GM12878 (cell line): ENCODE data around the gene CELSR3.

ENCODE experiments used
- ASH2L ChIP-seq: fragments of 300-600, 200-600 bp; sonication (generic); IDR thresholded peaks from 2 replicates; pipeline ENCODE4 v1.6.1; 2017; ENCODE audit warnings: low read depth, mild to moderate bottlenecking, borderline replicate concordance
- CTCF ChIP-seq, 3 experiments: IDR thresholded peaks in 2 of 3; conservative IDR thresholded peaks in 1 of 3; 2 replicates each; pipeline ENCODE4 v1.5.1; 2011; ENCODE audit warnings: low read depth in 3 of 3, low read length in 3 of 3, mild to moderate bottlenecking in 3 of 3, control low read depth in 2 of 3, moderate library complexity in 2 of 3, inconsistent platforms in 1 of 3, mixed read lengths in 1 of 3; ENCODE audit not compliant: control insufficient read depth in 2 of 3, insufficient read depth in 1 of 3; ENCODE audit errors: extremely low read depth in 1 of 3
- EP300 ChIP-seq, 2 experiments: fragments of 150-350 bp in 1 of 2; IDR thresholded peaks; 2 replicates each; pipeline ENCODE4 v1.6.1; 2011 to 2012; ENCODE audit warnings: low read depth in 2 of 2, low read length in 2 of 2, borderline replicate concordance in 1 of 2, improper control_type of control experiment in 1 of 2, inconsistent platforms in 1 of 2; ENCODE audit not compliant: control insufficient read depth in 1 of 2
- ESRRA ChIP-seq: IDR thresholded peaks from 2 replicates; pipeline ENCODE4 v1.6.1; 2012; ENCODE audit warnings: mild to moderate bottlenecking, low read length, improper control_type of control experiment
- EZH2 ChIP-seq: IDR thresholded peaks from 2 replicates; pipeline ENCODE4 v1.6.1; 2012; ENCODE audit warnings: low read depth, mild to moderate bottlenecking, control low read depth, inconsistent platforms, low read length, borderline replicate concordance; ENCODE audit not compliant: control insufficient read depth
- PML ChIP-seq: IDR thresholded peaks from 2 replicates; pipeline ENCODE4 v1.6.1; 2012; ENCODE audit warnings: low read length, inconsistent platforms
- POLR2AphosphoS5 ChIP-seq: IDR thresholded peaks from 2 replicates; pipeline ENCODE4 v1.6.1; 2011; ENCODE audit warnings: mild to moderate bottlenecking, low read length, inconsistent platforms
- RCOR1 ChIP-seq: conservative IDR thresholded peaks from 2 replicates; pipeline ENCODE4 v1.6.1; 2012; ENCODE audit warnings: low read depth, low read length, improper control_type of control experiment
- SUZ12 ChIP-seq: fragments of 200-600 bp; sonication (generic); IDR thresholded peaks from one replicate; pipeline ENCODE4 v1.6.1; 2018; ENCODE audit warnings: antibody characterized with exemption, mild to moderate bottlenecking; ENCODE audit not compliant: unreplicated experiment
- ZNF274 ChIP-seq: IDR thresholded peaks from one replicate; pipeline ENCODE4 v1.8.0; 2011; ENCODE audit not compliant: insufficient read length, insufficient read depth
- TF ChIP-seq, protein P1 (sequence below): IDR thresholded peaks from 2 replicates; pipeline ENCODE4 v1.6.1; 2012; ENCODE audit warnings: mild to moderate bottlenecking, low read depth, low read length
- TF ChIP-seq, protein P2 (sequence below): fragments of 450-650 bp; formaldehyde crosslinking; IDR thresholded peaks from 2 replicates; pipeline ENCODE4 v1.4.0; 2022; ENCODE audit warnings: mild to moderate bottlenecking, moderate library complexity
- TF ChIP-seq, protein P3 (sequence below): fragments of 450-650 bp; IDR thresholded peaks from 2 replicates; pipeline ENCODE4 v1.6.1; 2017; ENCODE audit warnings: mild to moderate bottlenecking, moderate library complexity

DNA sequence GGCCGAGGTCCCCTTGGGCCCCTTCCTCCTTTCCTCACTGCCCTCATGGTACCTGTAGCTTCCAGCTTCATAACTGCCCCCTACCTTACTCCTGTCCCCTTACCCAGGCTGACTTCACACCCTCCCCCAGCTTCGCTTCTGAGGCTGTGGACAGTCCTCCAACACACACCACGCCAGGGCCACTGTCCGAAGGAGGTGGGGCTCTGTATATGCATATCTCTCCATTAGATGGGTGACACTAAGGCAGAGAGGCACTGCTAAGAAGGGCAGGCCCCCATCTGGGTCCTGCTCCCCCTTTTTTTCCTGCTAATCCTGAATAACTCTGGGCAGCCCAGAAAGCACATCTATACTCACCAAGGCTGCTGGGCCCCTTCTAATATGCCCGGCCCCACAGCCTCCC is 66.5 kb downstream of the CELSR3 start:
- TF ChIP-seq ASH2L (no peak), POLR2AphosphoS5 (no peak; the same call in 1 of the 2 replicates), CTCF (IDR thresholded peaks at IDR 0.05 in 2 of 3, conservative IDR thresholded peaks at IDR 0.05 in 1 of 3; ENCODE audit: control insufficient read depth in 2 of 3, extremely low read depth in 1 of 3, insufficient read depth in 1 of 3, low read depth in 3 of 3, low read length in 3 of 3) (no peak), ESRRA (no peak), PML (no peak), EP300 (IDR thresholded peaks at IDR 0.05; ENCODE audit: borderline replicate concordance in 1 of 2, control insufficient read depth in 1 of 2, low read depth in 2 of 2, low read length in 2 of 2) (no peak), ZNF274 (no peak), SUZ12 (no peak), RCOR1 (no peak), EZH2 (no peak)
- TF ChIP-seq, protein P1, sequence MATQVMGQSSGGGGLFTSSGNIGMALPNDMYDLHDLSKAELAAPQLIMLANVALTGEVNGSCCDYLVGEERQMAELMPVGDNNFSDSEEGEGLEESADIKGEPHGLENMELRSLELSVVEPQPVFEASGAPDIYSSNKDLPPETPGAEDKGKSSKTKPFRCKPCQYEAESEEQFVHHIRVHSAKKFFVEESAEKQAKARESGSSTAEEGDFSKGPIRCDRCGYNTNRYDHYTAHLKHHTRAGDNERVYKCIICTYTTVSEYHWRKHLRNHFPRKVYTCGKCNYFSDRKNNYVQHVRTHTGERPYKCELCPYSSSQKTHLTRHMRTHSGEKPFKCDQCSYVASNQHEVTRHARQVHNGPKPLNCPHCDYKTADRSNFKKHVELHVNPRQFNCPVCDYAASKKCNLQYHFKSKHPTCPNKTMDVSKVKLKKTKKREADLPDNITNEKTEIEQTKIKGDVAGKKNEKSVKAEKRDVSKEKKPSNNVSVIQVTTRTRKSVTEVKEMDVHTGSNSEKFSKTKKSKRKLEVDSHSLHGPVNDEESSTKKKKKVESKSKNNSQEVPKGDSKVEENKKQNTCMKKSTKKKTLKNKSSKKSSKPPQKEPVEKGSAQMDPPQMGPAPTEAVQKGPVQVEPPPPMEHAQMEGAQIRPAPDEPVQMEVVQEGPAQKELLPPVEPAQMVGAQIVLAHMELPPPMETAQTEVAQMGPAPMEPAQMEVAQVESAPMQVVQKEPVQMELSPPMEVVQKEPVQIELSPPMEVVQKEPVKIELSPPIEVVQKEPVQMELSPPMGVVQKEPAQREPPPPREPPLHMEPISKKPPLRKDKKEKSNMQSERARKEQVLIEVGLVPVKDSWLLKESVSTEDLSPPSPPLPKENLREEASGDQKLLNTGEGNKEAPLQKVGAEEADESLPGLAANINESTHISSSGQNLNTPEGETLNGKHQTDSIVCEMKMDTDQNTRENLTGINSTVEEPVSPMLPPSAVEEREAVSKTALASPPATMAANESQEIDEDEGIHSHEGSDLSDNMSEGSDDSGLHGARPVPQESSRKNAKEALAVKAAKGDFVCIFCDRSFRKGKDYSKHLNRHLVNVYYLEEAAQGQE: no peak
- TF ChIP-seq, protein P2, sequence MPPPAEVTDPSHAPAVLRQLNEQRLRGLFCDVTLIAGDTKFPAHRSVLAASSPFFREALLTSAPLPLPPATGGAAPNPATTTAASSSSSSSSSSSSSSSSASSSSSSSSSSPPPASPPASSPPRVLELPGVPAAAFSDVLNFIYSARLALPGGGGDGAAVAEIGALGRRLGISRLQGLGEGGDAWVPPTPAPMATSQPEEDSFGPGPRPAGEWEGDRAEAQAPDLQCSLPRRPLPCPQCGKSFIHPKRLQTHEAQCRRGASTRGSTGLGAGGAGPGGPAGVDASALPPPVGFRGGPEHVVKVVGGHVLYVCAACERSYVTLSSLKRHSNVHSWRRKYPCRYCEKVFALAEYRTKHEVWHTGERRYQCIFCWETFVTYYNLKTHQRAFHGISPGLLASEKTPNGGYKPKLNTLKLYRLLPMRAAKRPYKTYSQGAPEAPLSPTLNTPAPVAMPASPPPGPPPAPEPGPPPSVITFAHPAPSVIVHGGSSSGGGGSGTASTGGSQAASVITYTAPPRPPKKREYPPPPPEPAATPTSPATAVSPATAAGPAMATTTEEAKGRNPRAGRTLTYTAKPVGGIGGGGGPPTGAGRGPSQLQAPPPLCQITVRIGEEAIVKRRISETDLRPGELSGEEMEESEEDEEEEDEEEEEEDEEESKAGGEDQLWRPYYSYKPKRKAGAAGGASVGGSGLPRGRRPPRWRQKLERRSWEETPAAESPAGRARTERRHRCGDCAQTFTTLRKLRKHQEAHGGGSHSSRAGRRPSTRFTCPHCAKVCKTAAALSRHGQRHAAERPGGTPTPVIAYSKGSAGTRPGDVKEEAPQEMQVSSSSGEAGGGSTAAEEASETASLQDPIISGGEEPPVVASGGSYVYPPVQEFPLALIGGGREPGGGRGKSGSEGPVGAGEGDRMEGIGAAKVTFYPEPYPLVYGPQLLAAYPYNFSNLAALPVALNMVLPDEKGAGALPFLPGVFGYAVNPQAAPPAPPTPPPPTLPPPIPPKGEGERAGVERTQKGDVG: no peak
- TF ChIP-seq, protein P3, sequence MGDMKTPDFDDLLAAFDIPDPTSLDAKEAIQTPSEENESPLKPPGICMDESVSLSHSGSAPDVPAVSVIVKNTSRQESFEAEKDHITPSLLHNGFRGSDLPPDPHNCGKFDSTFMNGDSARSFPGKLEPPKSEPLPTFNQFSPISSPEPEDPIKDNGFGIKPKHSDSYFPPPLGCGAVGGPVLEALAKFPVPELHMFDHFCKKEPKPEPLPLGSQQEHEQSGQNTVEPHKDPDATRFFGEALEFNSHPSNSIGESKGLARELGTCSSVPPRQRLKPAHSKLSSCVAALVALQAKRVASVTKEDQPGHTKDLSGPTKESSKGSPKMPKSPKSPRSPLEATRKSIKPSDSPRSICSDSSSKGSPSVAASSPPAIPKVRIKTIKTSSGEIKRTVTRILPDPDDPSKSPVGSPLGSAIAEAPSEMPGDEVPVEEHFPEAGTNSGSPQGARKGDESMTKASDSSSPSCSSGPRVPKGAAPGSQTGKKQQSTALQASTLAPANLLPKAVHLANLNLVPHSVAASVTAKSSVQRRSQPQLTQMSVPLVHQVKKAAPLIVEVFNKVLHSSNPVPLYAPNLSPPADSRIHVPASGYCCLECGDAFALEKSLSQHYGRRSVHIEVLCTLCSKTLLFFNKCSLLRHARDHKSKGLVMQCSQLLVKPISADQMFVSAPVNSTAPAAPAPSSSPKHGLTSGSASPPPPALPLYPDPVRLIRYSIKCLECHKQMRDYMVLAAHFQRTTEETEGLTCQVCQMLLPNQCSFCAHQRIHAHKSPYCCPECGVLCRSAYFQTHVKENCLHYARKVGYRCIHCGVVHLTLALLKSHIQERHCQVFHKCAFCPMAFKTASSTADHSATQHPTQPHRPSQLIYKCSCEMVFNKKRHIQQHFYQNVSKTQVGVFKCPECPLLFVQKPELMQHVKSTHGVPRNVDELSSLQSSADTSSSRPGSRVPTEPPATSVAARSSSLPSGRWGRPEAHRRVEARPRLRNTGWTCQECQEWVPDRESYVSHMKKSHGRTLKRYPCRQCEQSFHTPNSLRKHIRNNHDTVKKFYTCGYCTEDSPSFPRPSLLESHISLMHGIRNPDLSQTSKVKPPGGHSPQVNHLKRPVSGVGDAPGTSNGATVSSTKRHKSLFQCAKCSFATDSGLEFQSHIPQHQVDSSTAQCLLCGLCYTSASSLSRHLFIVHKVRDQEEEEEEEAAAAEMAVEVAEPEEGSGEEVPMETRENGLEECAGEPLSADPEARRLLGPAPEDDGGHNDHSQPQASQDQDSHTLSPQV: no peak
